Loucy (cell line): Measurements from ENCODE around the gene LAIR1.
"Not testable (repeated sequence)": the region's sequence is repeated elsewhere in the genome, so short reads cannot be mapped to it uniquely, and the experiment has no call there.

Experiments
- H2AFZ ChIP-seq: fragments of 200-600 bp; sonication (generic); 2 replicates; pipeline ENCODE4 v1.6.0; 2016; ENCODE audit warnings: antibody characterized with exemption, mild to moderate bottlenecking, low read length, moderate library complexity
- H3F3A ChIP-seq: fragments of 200-600 bp; 2 replicates; pipeline ENCODE4 v1.6.0; 2016; ENCODE audit warnings: antibody characterized with exemption, low read depth, mild to moderate bottlenecking
- H3K27me3 ChIP-seq: fragments of 200-600 bp; sonication (generic); 2 replicates; pipeline ENCODE4 v1.6.1; 2014; ENCODE audit warnings: low read length, mild to moderate bottlenecking; ENCODE audit not compliant: insufficient read depth, poor library complexity, severe bottlenecking
- H3K36me3 ChIP-seq: fragments of 200-600 bp; sonication (generic); 2 replicates; pipeline ENCODE4 v1.6.1; 2016; ENCODE audit warnings: low read length; ENCODE audit not compliant: insufficient read depth
- H3K4me1 ChIP-seq: fragments of 200-600 bp; sonication (generic); 2 replicates; pipeline ENCODE4 v1.5.1; 2014; ENCODE audit warnings: low read length, mild to moderate bottlenecking; ENCODE audit not compliant: insufficient read depth, poor library complexity, severe bottlenecking
- H3K4me2 ChIP-seq: fragments of 200-600 bp; sonication (generic); 2 replicates; pipeline ENCODE4 v1.6.0; 2014; ENCODE audit warnings: antibody characterized with exemption, low read length, low read depth, mild to moderate bottlenecking; ENCODE audit not compliant: poor library complexity, severe bottlenecking
- H3K4me3 ChIP-seq: fragments of 200-600 bp; sonication (generic); 2 replicates; pipeline ENCODE4 v1.5.1; 2014; ENCODE audit warnings: low read length, mild to moderate bottlenecking, mixed read lengths; ENCODE audit not compliant: poor library complexity, severe bottlenecking
- H3K79me2 ChIP-seq: fragments of 200-600 bp; sonication (generic); 2 replicates; pipeline ENCODE4 v1.6.1; 2014; ENCODE audit warnings: low read length; ENCODE audit not compliant: insufficient read depth
- H3K9ac ChIP-seq: fragments of 200-600 bp; sonication (generic); 2 replicates; pipeline ENCODE4 v1.6.0; 2014; ENCODE audit warnings: mild to moderate bottlenecking, low read depth, low read length, moderate library complexity; ENCODE audit not compliant: poor library complexity, severe bottlenecking
- H3K9me2 ChIP-seq: fragments of 200-600 bp; sonication (generic); replicated peaks from 2 replicates; pipeline ENCODE4 v1.6.1; 2016; ENCODE audit warnings: low read depth, low read length, mixed read lengths
- H3K9me3 ChIP-seq: fragments of 200-600 bp; sonication (generic); 2 replicates; pipeline ENCODE4 v1.6.1; 2014; ENCODE audit warnings: mild to moderate bottlenecking, antibody characterized with exemption, low read length, low read depth; ENCODE audit not compliant: insufficient read depth
- H4K20me1 ChIP-seq: fragments of 200-600 bp; sonication (generic); 2 replicates; pipeline ENCODE4 v1.6.0; 2014; ENCODE audit warnings: antibody characterized with exemption, low read length, mild to moderate bottlenecking; ENCODE audit not compliant: insufficient read depth, poor library complexity, severe bottlenecking
- EZH2phosphoT487 ChIP-seq: fragments of 200-600 bp; IDR thresholded peaks from 2 replicates; pipeline ENCODE4 v1.6.1; 2018; ENCODE audit warnings: antibody characterized with exemption, mild to moderate bottlenecking, moderate library complexity, borderline replicate concordance
- TF ChIP-seq, protein P1 (sequence below): fragments of 200-600 bp; sonication (generic); conservative IDR thresholded peaks from 2 replicates; pipeline ENCODE4 v1.5.1; 2014; ENCODE audit warnings: mild to moderate bottlenecking, antibody characterized with exemption, low read length

Gene LAIR1

DNA sequence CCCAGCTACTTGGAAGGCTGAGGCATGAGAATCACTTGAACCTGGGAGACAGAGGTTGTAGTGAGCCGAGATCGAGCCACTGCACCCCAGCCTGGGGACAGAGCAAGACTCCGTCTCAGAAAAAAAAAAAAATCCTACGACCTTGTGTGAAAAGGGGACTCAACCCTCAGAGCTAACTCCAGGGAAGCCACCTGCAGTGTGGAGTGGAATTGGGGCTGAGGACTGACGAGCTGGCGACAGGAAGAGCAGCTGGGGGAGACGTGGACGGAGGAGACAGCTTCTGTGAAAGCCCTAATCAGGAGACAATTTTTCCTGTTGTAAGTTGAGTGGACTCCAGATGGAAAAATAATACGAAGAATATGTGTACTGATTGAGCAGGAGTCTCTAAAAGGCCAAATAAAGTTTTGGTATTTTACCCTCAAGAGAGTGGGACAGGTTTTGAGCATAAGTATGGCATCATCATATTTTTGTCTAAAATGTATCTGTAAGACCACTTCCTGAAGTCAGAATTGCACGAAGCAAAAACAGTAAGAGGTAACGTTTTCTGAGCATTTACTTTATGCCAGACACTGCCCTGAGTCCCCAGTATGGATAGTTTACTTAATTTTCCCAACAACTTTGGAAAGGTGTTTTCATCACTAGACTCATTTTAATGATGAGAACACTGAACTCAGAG, 12.0 kb upstream of the LAIR1 start:
- H3F3A ChIP-seq = peaks cover 22% of the 10 kb centered on the region; the same call in 1 of the 2 replicates
- H3K27me3 ChIP-seq = no peaks in the 10 kb centered on the region
- H3K9ac ChIP-seq = peak overlapping the region; percentile 58
- H4K20me1 ChIP-seq = no peaks in the 10 kb centered on the region
- peaks cover 38% of the 10 kb centered on the region for H3K79me2 ChIP-seq
- peak overlapping the region; percentile 33 for H3K4me2 ChIP-seq
- no peaks in the 10 kb centered on the region for H3K9me2 ChIP-seq
- peak overlapping the region; percentile 2 for H3K4me3 ChIP-seq
- TF ChIP-seq, protein P1, sequence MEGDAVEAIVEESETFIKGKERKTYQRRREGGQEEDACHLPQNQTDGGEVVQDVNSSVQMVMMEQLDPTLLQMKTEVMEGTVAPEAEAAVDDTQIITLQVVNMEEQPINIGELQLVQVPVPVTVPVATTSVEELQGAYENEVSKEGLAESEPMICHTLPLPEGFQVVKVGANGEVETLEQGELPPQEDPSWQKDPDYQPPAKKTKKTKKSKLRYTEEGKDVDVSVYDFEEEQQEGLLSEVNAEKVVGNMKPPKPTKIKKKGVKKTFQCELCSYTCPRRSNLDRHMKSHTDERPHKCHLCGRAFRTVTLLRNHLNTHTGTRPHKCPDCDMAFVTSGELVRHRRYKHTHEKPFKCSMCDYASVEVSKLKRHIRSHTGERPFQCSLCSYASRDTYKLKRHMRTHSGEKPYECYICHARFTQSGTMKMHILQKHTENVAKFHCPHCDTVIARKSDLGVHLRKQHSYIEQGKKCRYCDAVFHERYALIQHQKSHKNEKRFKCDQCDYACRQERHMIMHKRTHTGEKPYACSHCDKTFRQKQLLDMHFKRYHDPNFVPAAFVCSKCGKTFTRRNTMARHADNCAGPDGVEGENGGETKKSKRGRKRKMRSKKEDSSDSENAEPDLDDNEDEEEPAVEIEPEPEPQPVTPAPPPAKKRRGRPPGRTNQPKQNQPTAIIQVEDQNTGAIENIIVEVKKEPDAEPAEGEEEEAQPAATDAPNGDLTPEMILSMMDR = no peak
- TF ChIP-seq EZH2phosphoT487 = no peak
- no peaks in the 10 kb centered on the region for H3K36me3 ChIP-seq
- peaks cover 73% of the 10 kb centered on the region for H3K4me1 ChIP-seq
- no peak overlapping the region for H2AFZ ChIP-seq
- no peaks in the 10 kb centered on the region for H3K9me3 ChIP-seq

DNA sequence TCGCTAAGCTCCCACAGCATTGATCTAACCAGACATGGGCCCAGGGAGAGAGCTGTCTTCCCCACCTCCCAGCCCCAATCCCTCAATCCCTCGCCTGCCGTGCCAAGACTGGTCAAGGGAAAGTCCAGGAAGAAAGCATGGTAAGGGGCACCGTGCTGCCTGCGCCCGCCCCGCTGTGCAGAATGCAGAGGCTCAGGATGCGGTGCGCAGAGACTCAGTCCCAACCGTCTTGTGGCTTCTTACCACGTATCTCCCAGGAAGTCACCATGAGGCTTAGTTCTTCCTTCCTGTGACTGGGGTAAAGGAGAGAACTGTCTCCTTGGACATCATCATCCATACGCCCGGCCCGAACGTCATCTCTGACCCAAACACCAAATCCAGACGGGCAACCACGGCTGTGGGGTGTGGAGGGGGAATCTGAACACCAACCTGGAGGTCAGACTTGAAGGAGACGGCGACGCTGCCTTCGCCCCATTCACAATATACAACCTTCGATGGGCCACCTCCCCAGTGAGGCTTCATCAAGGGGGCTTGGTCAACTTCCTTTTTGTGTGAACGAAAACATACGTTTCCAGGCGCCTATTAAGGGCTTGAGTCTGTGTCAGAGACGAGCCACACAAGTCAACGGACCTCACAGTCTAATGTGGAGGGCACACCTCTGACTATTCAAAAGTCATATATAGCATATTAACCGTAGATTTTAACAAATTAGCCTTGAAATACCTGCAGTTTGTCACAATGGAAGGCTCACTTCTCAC, 10.6 kb upstream of the LAIR1 start:
- not testable (repeated sequence) for H4K20me1 ChIP-seq, H3K9me3 ChIP-seq, H2AFZ ChIP-seq, H3K36me3 ChIP-seq, H3K9me2 ChIP-seq, H3K27me3 ChIP-seq
- H3K4me1 ChIP-seq = peaks cover 75% of the 10 kb centered on the region
- H3K79me2 ChIP-seq = peaks cover 47% of the 10 kb centered on the region
- peak overlapping the region; percentile 98 for H3K9ac ChIP-seq
- peak overlapping the region; percentile 78 for H3K4me3 ChIP-seq
- peak overlapping the region; percentile 95 for H3K4me2 ChIP-seq
- H3F3A ChIP-seq = peaks cover 22% of the 10 kb centered on the region; the same call in 1 of the 2 replicates

DNA sequence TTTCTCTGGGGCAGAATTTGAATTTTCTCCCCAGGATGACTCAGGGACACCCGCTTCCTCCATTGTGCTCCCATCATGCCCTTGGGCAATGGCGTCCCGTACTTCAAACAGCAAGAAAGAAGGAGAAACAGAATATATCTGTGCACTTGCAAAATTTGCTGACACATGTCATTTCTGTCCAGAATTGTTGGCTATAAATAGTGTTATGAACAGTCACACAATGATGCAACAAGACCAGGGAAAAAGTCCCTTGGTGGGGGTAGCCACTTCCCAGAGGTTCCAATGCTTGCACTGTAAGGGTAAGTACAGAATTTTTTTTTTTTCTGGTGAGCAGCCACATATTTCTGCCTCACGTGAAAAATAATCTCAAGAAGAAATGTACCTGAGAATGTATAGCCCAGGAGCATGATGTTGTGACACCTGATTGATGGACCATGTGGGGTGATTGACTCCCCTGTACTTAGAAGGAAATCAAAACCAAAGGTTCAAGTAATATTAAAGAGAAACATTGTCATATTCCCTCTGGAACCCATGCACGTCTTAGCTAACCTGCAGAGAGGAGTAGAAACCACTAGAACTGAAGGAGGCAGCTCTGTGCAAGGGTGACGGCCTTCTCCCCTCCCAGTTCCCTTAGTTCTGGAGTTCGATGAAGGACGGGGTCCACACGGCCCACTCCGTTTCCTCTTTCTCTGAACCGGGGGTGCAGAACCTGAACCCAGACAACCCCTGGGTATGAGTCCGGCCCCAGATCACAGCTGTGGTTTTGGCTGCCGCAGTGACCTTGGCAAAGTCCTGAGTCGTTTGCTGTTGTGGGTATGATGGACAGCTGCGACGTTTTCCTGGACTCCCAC, 9.3 kb upstream of the LAIR1 start:
- peak overlapping the region; percentile 78 for H3K4me3 ChIP-seq
- peak overlapping the region; percentile 95 for H3K4me2 ChIP-seq

DNA sequence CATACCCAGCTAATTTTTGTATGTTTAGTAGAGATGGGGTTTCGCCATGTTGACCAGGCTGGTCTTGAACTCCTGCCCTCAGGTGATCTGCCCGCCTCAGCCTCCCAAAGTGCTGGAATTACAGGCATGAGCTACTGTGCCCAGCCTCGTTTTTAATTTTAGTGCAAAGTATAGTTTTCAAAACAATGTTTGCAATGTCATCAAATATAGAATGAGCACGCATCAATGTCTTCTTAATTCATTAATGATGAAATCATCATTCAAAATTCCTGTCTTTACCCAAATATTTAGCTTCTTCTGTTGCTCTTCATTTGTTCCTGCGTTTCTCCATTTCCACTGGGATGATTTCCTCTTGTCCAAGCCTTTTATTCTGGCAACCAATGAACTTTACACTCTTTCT, 6.7 kb upstream of the LAIR1 start:
- H3F3A ChIP-seq, H3K9me3 ChIP-seq, H4K20me1 ChIP-seq, H2AFZ ChIP-seq, H3K27me3 ChIP-seq, H3K9me2 ChIP-seq, H3K36me3 ChIP-seq: not testable (repeated sequence)
- Histone ChIP-seq H3K79me2 (peaks cover 69% of the 10 kb centered on the region), H3K4me1 (peaks cover 61% of the 10 kb centered on the region), H3K9ac (peak overlapping the region; percentile 63), H3K4me2 (peak overlapping the region; percentile 95), H3K4me3 (peak overlapping the region; percentile 59)

More for the DNA sequence above, 9.3 kb upstream of the LAIR1 start:
- no peaks in the 10 kb centered on the region for H3K27me3 ChIP-seq
- H3F3A ChIP-seq = peaks cover 14% of the 10 kb centered on the region; the same call in 1 of the 2 replicates
- H3K36me3 ChIP-seq = no peaks in the 10 kb centered on the region
- peak overlapping the region; percentile 98 for H3K9ac ChIP-seq
- H2AFZ ChIP-seq = no peak overlapping the region
- H3K79me2 ChIP-seq = peaks cover 53% of the 10 kb centered on the region
- peaks cover 68% of the 10 kb centered on the region for H3K4me1 ChIP-seq
- H3K9me2 ChIP-seq = no peaks in the 10 kb centered on the region
- TF ChIP-seq EZH2phosphoT487 = no peak
- TF ChIP-seq, protein P1 = no peak
- no peaks in the 10 kb centered on the region for H3K9me3 ChIP-seq
- H4K20me1 ChIP-seq = no peaks in the 10 kb centered on the region

DNA sequence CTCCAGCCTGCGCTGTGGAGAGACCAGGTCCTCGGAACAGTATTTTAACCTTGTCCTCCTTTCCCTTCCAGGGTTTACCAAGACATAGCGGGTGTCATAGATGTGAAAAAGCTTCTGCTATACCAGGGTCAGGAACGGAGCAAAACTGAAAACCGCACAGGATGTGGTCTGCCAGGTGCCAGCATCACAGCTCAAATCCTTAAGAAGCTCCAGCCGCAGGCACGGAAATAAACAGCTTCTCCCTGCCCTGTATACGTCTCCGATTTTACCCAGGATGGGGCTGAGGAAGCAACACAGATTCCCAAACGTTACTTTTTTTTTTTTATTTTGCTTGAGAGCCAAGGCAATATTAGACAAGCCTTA, 5.7 kb upstream of the LAIR1 start:
- H3K79me2 ChIP-seq = peaks cover 73% of the 10 kb centered on the region
- H3K9me2 ChIP-seq, H3F3A ChIP-seq, H2AFZ ChIP-seq, H3K27me3 ChIP-seq, H4K20me1 ChIP-seq, H3K9me3 ChIP-seq, H3K36me3 ChIP-seq: not testable (repeated sequence)
- peaks cover 57% of the 10 kb centered on the region for H3K4me1 ChIP-seq
- H3K4me2 ChIP-seq = peak overlapping the region; percentile 95
- peak overlapping the region; percentile 85 for H3K9ac ChIP-seq
- H3K4me3 ChIP-seq = peak overlapping the region; percentile 59
